HepG2 (cell line): ENCODE measurements around the gene DSCAML1. TPM values are rescaled to one million over a fixed set of nuclear protein-coding genes. Genes with fewer than 3 reads are reported as not detected.

ENCODE experiments used
- ATAC-seq: fragments of 200-7000 bp; cut with Tn5 transposase; 3 replicates; pipeline ENCODE4 v1.9.1; 2020; ENCODE audit warnings: mild to moderate bottlenecking, moderate library complexity
- BruUV-seq: library from RNA; stranded (reverse); fragments of 400-500 nt; replicated peaks from 2 replicates; lab custom pipeline; 2021; lab: Mats Ljungman, UMichigan
- CTCF ChIA-PET: fragments of 300-600 bp; formaldehyde crosslinking; extraction: SDS; loops from one replicate; lab custom pipeline; 2021; ENCODE audit warnings: low total read pairs, inconsistent platforms, low intra/inter-chr PET ratio; lab: Yijun Ruan, JAX
- POLR2A ChIA-PET: fragments of 350-600 bp; sonication (Branson Sonifier 250); formaldehyde crosslinking; loops from one replicate; lab custom pipeline; 2020; ENCODE audit warnings: antibody characterized with exemption, inconsistent platforms; lab: Yijun Ruan, JAX
- DNase-seq: peaks from one replicate; pipeline ENCODE4 v3.0.0-alpha.2; 2015; ENCODE audit warnings: low spot score
- FAIRE-seq: peaks from 3 replicates; lab custom pipeline; 2011; peaks lifted over from hg19 to GRCh38; lab: Jason Lieb, UNC
- H2AFZ ChIP-seq: one replicate; pipeline ENCODE4 v1.6.1; 2011; ENCODE audit warnings: low read length, inconsistent platforms
- H3K27ac ChIP-seq: fragments of 300-600 bp; 3 replicates; pipeline ENCODE4 v1.8.0; 2011; ENCODE audit warnings: mixed run types, mild to moderate bottlenecking, mixed read lengths, low read length, inconsistent platforms; ENCODE audit not compliant: insufficient read depth; ENCODE audit errors: extremely low read length
- H3K27me3 ChIP-seq, 2 experiments: fragments of 200-600 bp in 1 of 2; 2 replicates in 1 of 2; 3 replicates in 1 of 2; pipeline versions ENCODE4 v1.6.0 to v1.8.0; 2011; ENCODE audit warnings: low read length in 2 of 2, mild to moderate bottlenecking in 2 of 2, moderate library complexity in 2 of 2, inconsistent platforms in 1 of 2; ENCODE audit not compliant: insufficient read depth in 2 of 2, control insufficient read depth in 1 of 2
- H3K36me3 ChIP-seq, 2 experiments: fragments of 200-600 bp in 1 of 2; replicated peaks in 1 of 2; 2 replicates in 1 of 2; 3 replicates in 1 of 2; pipeline versions ENCODE4 v1.5.1 to v1.8.0; 2011; ENCODE audit warnings: low read length in 2 of 2, inconsistent platforms in 1 of 2; ENCODE audit not compliant: insufficient read depth in 2 of 2, control insufficient read depth in 1 of 2
- H3K4me1 ChIP-seq: 2 replicates; pipeline ENCODE4 v1.5.1; 2012; ENCODE audit warnings: low read length, inconsistent platforms; ENCODE audit not compliant: insufficient read depth
- H3K4me2 ChIP-seq: 2 replicates; pipeline ENCODE4 v1.6.0; 2011; ENCODE audit warnings: low read depth, low read length, inconsistent platforms
- H3K4me3 ChIP-seq, 3 experiments: fragments of 200-600 bp in 1 of 3; sonication (generic), shearing (Covaris generic) in 1 of 3; replicated peaks in 1 of 3; 2 replicates each; pipeline ENCODE4 v1.5.1; 2011 to 2016; ENCODE audit warnings: low read length in 3 of 3, inconsistent platforms in 2 of 3, low read depth in 2 of 3, mild to moderate bottlenecking in 2 of 3, control low read depth in 1 of 3, mixed read lengths in 1 of 3; ENCODE audit not compliant: insufficient read depth in 1 of 3
- H3K79me2 ChIP-seq: one replicate; pipeline ENCODE4 v1.6.1; 2011; ENCODE audit warnings: low read length, inconsistent platforms; ENCODE audit not compliant: insufficient read depth
- H3K9ac ChIP-seq: 2 replicates; pipeline ENCODE4 v1.6.0; 2011; ENCODE audit warnings: mild to moderate bottlenecking, low read depth, low read length, inconsistent platforms; ENCODE audit not compliant: insufficient read depth
- H3K9me3 ChIP-seq: 2 replicates; pipeline ENCODE4 v1.5.1; 2012; ENCODE audit warnings: mild to moderate bottlenecking, low read length
- H4K20me1 ChIP-seq: 2 replicates; pipeline ENCODE4 v1.6.0; 2011; ENCODE audit warnings: inconsistent platforms, mild to moderate bottlenecking, low read length, moderate library complexity; ENCODE audit not compliant: insufficient read depth
- HMGA1 ChIP-seq: sonication (generic); formaldehyde crosslinking; conservative IDR thresholded peaks from 2 replicates; pipeline ENCODE4 v1.4.0; 2020; ENCODE audit warnings: missing genetic modification reagents
- MZF1 ChIP-seq: sonication (generic); formaldehyde crosslinking; IDR thresholded peaks from 2 replicates; pipeline ENCODE4 v1.8.1; 2023; ENCODE audit warnings: mild to moderate bottlenecking, missing genetic modification reagents, borderline replicate concordance
- NR3C1 ChIP-seq: sonication (generic); formaldehyde crosslinking; IDR thresholded peaks from 2 replicates; pipeline ENCODE4 v1.4.0; 2020; ENCODE audit warnings: missing genetic modification reagents
- SMARCE1 ChIP-seq: fragments of 450-650 bp; IDR thresholded peaks from 2 replicates; pipeline ENCODE4 v1.6.1; 2017; ENCODE audit warnings: borderline replicate concordance
- SNAI1 ChIP-seq: sonication (generic); formaldehyde crosslinking; IDR thresholded peaks from 2 replicates; pipeline ENCODE4 v1.5.0; 2020; ENCODE audit warnings: mild to moderate bottlenecking, missing genetic modification reagents, borderline replicate concordance
- SP2 ChIP-seq: sonication (generic); formaldehyde crosslinking; IDR thresholded peaks from 2 replicates; pipeline ENCODE4 v1.5.1; 2020; ENCODE audit warnings: mild to moderate bottlenecking, missing genetic modification reagents
- ZNF468 ChIP-seq: sonication (generic); formaldehyde crosslinking; IDR thresholded peaks from 2 replicates; pipeline ENCODE4 v1.8.0; 2022; ENCODE audit warnings: mild to moderate bottlenecking, moderate library complexity, missing genetic modification reagents
- ZNF879 ChIP-seq: sonication (generic); formaldehyde crosslinking; IDR thresholded peaks from 2 replicates; pipeline ENCODE4 v1.8.1; 2023; ENCODE audit warnings: missing genetic modification reagents
- WGBS: methylation state at CpG from one replicate; pipeline ENCODE4 v1.1.6; 2017; ENCODE audit warnings: low lambda C conversion rate; 5-methylcytosine and 5-hydroxymethylcytosine counted together
- in situ Hi-C: cut with HindIII; loops from 2 replicates; pipeline ENCODE4 v1.10.0; 2017; ENCODE audit warnings: low pct_unique_long_range_greater_than_20kb; ENCODE audit not compliant: extremely low pct_ligation_motif_present
- intact Hi-C: fragments of 100-400 bp; cut with micrococcal nuclease; formaldehyde crosslinking; loops from one replicate; pipeline ENCODE4 v1.10.0; 2022; ENCODE audit not compliant: unreplicated experiment
- polyA plus RNA-seq, 8 experiments: library from polyadenylated mRNA; depleted of rRNA in 3 of 8; stranded (reverse) in 7 of 8; unstranded in 1 of 8; fragments of >200 nt; fragmentation: Illumina TruSeq in 4 of 8; extraction: Trizol in 4 of 8; gene quantifications; 2 replicates each; pipeline versions ENCODE4 v1.2.1 to v1.2.3, GENCODE V29; 2011 to 2016; ENCODE audit warnings: low read depth in 4 of 8, missing spikeins in 1 of 8, mixed read lengths in 1 of 8; ENCODE audit not compliant: insufficient read depth in 1 of 8
- total RNA-seq, 5 experiments: library from RNA; depleted of rRNA; stranded (reverse); fragments of >200 nt; fragmentation: Illumina TruSeq; extraction: Trizol; gene quantifications; 2 replicates each; pipeline ENCODE4 v1.2.3, GENCODE V29; 2016; ENCODE audit warnings: low read depth in 1 of 5
- TF ChIP-seq, protein P1 (sequence below): sonication (generic); formaldehyde crosslinking; IDR thresholded peaks from 2 replicates; pipeline ENCODE4 v1.8.0; 2022; ENCODE audit warnings: low read depth, missing genetic modification reagents
- TF ChIP-seq, protein P2 (sequence below): IDR thresholded peaks from 2 replicates; pipeline ENCODE4 v1.6.1; 2018; ENCODE audit warnings: missing genetic modification reagents, mild to moderate bottlenecking, missing compliant biosample characterization
- TF ChIP-seq, protein P3 (sequence below): sonication (generic); formaldehyde crosslinking; IDR thresholded peaks from 2 replicates; pipeline ENCODE4 v1.9.0; 2022; ENCODE audit warnings: missing genetic modification reagents, mild to moderate bottlenecking, borderline replicate concordance
- TF ChIP-seq, protein P4 (sequence below): sonication (generic); formaldehyde crosslinking; IDR thresholded peaks from 2 replicates; pipeline ENCODE4 v1.4.0; 2020; ENCODE audit warnings: missing genetic modification reagents

DSCAML1 gene
- total and polyA plus RNA-seq, 2 of the 13 experiments (the other 11 are each of a cell fraction or from before 2014, with no cell fraction given): 0.29 to 0.40 TPM

DNA sequence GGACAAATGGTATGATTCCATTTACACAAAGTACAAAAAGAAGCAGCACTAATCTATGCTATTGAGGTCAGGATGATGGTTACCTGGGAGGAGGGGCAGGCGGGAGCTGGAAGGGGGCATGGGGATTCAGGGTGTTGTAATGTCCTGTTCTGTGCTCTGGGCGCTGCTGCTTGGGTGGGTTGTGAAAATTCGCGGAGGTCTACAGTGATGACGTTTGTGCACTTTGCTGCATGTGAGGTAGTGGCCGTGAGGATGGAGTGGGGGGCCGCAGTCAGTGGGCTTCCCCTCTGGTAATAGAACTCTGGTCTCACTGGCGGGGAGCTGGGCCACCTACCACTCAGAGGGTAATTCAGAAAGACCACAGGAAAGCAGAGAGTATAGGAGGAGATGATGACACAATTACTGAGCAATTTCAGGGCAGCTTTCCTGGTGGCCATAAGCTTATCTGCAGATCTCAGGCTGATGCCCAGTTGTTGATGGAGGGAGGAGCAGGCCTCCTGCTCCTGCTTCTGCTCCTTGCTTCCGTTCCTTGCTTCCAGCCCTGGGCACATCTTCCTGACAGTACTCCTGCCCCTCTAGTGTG lies 347.8 kb downstream of the DSCAML1 start (continued):
- TF ChIP-seq, protein P1, sequence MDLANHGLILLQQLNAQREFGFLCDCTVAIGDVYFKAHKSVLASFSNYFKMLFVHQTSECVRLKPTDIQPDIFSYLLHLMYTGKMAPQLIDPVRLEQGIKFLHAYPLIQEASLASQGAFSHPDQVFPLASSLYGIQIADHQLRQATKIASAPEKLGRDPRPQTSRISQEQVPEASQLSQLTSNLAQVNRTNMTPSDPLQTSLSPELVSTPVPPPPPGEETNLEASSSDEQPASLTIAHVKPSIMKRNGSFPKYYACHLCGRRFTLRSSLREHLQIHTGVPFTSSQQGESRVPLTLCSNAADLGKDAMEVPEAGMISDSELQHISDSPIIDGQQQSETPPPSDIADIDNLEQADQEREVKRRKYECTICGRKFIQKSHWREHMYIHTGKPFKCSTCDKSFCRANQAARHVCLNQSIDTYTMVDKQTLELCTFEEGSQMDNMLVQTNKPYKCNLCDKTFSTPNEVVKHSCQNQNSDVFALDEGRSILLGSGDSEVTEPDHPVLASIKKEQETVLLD (CRISPR knock-in tag): no peak
- no peak for TF ChIP-seq ZNF879 (CRISPR knock-in tag)
- TF ChIP-seq, protein P2, sequence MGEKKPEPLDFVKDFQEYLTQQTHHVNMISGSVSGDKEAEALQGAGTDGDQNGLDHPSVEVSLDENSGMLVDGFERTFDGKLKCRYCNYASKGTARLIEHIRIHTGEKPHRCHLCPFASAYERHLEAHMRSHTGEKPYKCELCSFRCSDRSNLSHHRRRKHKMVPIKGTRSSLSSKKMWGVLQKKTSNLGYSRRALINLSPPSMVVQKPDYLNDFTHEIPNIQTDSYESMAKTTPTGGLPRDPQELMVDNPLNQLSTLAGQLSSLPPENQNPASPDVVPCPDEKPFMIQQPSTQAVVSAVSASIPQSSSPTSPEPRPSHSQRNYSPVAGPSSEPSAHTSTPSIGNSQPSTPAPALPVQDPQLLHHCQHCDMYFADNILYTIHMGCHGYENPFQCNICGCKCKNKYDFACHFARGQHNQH (CRISPR knock-in tag): no peak
- no peak for TF ChIP-seq NR3C1
- TF ChIP-seq ZNF468 (CRISPR knock-in tag): no peak
- TF ChIP-seq HMGA1 (CRISPR knock-in tag): no peak
- no peak for TF ChIP-seq SNAI1 (CRISPR knock-in tag)
- no peak for TF ChIP-seq SP2 (CRISPR knock-in tag)

DNA sequence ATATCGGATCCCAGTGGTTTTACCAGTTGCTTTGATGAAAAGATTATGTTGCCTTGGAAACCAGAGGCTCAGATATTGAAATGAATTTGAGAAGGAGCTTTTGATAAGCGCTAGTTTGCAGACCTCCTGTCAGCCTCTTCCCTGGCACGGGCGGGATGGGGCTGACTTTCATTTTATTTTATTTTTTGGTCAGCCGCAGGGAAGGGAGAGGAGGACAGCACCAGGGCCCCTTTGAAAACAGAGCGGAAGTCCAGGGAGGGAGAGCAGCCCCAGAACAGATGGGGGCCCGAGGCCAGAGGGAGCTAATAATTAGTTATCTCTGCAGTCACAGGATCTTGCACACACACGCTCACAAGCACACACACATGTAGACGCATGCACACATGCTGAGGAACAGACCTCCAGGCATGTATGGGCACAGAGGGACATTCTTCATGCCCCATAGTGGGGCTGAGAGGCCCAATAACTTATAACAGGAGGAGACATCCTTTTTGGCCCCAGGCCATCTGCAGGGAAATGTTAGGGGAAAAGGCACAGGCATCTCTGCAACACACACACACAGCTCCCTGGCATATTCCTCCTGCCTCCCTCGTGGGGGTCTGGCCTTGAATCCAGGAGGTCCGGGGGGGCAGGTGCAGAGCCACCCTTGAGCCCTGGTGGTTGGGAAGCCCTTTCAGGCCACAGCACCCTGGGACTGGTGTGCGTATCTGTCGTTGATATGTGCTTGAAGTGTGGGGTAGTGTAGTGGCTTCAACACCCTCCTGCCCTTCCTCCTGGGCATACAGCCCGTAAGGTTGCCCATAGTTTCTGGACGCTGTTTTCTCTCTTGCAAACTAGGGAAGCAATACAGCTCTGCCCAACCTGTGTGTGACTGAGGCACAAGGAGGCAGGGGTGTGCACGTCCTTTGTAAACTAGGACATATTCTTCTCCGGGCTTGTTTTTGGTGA lies 352.0 kb downstream of the DSCAML1 start:
- FAIRE-seq: no peak
- H3K9me3 ChIP-seq: no peaks in the 10 kb centered on the region
- no peaks in the 10 kb centered on the region for H3K4me1 ChIP-seq
- WGBS: 25% methylated on average over 12 of the region's 17 CpGs
- no peak for DNase-seq
- ChIA-PET CTCF (interaction anchor here (1.6 kb wide), 1 partner anchor 373 kb away, joined by 9 read pairs; no protein-coding TSS in a partner anchor), POLR2A (no interaction called here)
- H3K27me3 ChIP-seq: peaks cover 2 to 26% of the 10 kb centered on the region in 2 experiments; a peak in 2 of 5 replicates
- ATAC-seq: no peak
- H4K20me1 ChIP-seq: no peaks in the 10 kb centered on the region
- intact Hi-C loops (no loop called here), in situ Hi-C loops (loop anchor here (5.0 to 25.0 kb wide), 2 partner anchors 362 to 492 kb away; partner anchors contain the start of gene TMPRSS13)
- BruUV-seq: no TSS peak
- H3K36me3 ChIP-seq: no peaks in the 10 kb centered on the region
- H3K4me2 ChIP-seq: no peak overlapping the region
- H2AFZ ChIP-seq: no peak overlapping the region
- no peak overlapping the region for H3K27ac ChIP-seq
- H3K4me3 ChIP-seq: no peak overlapping the region
- no peaks in the 10 kb centered on the region for H3K79me2 ChIP-seq
- no peak overlapping the region for H3K9ac ChIP-seq
- TF ChIP-seq, protein P3, sequence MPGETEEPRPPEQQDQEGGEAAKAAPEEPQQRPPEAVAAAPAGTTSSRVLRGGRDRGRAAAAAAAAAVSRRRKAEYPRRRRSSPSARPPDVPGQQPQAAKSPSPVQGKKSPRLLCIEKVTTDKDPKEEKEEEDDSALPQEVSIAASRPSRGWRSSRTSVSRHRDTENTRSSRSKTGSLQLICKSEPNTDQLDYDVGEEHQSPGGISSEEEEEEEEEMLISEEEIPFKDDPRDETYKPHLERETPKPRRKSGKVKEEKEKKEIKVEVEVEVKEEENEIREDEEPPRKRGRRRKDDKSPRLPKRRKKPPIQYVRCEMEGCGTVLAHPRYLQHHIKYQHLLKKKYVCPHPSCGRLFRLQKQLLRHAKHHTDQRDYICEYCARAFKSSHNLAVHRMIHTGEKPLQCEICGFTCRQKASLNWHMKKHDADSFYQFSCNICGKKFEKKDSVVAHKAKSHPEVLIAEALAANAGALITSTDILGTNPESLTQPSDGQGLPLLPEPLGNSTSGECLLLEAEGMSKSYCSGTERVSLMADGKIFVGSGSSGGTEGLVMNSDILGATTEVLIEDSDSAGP (CRISPR knock-in tag): no peak
- TF ChIP-seq SMARCE1 (no peak), MZF1 (no peak)
- TF ChIP-seq, protein P4, sequence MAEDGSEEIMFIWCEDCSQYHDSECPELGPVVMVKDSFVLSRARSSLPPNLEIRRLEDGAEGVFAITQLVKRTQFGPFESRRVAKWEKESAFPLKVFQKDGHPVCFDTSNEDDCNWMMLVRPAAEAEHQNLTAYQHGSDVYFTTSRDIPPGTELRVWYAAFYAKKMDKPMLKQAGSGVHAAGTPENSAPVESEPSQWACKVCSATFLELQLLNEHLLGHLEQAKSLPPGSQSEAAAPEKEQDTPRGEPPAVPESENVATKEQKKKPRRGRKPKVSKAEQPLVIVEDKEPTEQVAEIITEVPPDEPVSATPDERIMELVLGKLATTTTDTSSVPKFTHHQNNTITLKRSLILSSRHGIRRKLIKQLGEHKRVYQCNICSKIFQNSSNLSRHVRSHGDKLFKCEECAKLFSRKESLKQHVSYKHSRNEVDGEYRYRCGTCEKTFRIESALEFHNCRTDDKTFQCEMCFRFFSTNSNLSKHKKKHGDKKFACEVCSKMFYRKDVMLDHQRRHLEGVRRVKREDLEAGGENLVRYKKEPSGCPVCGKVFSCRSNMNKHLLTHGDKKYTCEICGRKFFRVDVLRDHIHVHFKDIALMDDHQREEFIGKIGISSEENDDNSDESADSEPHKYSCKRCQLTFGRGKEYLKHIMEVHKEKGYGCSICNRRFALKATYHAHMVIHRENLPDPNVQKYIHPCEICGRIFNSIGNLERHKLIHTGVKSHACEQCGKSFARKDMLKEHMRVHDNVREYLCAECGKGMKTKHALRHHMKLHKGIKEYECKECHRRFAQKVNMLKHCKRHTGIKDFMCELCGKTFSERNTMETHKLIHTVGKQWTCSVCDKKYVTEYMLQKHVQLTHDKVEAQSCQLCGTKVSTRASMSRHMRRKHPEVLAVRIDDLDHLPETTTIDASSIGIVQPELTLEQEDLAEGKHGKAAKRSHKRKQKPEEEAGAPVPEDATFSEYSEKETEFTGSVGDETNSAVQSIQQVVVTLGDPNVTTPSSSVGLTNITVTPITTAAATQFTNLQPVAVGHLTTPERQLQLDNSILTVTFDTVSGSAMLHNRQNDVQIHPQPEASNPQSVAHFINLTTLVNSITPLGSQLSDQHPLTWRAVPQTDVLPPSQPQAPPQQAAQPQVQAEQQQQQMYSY: no peak
